NCI-H748 treated with DMSO at 0.1 percent for 48 hours (cell line): ENCODE results near the gene RAP2C.
"Not testable (repeated sequence)": the region's sequence is repeated elsewhere in the genome, so short reads cannot be mapped to it uniquely, and the experiment has no call there.

ENCODE experiments used
- DNase-seq: peaks from one replicate; lab custom pipeline; 2025; lab: John Stamatoyannopoulos, UW

RAP2C gene

DNA sequence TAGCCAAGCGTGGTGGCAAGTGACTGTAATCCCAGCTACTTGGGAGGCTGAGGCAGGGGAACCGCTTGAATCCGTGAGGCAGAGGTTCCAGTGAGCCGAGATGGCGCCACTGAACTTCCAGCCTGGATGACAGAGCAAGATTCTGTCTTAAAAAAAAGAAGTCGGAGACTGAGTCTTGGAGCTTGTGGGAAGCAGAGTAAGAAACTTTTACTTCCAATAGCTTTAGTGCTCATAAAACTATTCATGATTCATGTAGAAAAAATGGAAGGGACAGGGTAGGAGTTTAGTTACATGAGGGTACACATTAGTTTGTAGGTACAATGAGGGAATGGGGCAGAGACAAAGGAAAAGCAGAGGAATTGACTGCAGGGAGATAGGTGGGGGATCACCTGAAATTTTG, 19.3 kb downstream of the RAP2C start:
- DNase-seq = no peak

DNA sequence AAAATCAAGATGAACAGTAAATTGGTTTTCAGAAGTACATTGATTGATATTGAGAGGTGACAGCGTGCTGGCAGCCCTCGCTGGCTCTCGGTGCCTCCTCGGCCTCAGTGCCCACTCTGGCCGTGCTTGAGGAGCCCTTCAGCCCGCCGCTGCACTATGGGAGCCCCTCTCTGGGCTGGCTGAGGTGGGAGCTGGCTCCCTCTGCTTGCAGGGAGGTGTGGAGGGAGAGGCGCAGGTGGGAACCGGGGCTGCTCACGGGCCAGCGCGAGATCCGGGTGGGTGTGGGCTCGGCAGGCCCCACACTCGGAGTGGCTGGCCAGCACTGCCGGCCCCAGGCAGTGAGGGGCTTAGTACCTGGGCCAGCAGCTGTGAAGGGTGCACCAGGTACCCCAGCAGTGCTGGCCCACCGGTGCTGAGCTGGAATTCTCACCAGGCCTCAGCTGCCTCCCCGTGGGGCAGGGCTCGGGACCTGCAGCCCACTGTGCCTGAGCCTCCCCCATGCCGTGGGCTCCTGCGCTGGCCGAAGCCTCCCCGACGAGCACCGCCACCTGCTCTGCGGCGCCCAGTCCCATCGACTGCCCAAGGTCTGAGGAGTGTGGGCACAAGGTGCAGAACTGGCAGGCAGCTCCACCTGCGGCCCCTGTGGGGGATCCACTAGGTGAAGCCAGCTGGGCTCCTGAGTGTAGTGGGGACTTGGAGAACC, 25.2 kb downstream of the RAP2C start:
- DNase-seq = no peak

DNA sequence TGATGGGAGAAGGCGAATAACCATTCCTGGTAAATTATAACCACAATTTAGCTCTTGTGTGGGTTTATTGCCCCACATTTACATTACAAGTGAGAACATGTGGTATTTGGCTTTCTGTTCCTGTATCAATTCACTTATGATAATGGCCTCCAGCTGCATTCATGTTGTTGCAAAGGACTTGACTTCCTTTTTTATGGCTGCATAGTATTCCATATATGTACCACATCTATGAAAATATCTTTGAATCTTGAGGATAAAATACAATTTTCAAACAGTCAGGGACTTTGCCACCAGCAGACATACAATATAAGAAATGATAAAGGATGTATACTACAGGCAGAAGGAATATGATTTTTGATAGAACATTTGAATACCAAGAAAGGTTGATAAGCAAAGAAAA, 27.3 kb downstream of the RAP2C start:
- no peak for DNase-seq

DNA sequence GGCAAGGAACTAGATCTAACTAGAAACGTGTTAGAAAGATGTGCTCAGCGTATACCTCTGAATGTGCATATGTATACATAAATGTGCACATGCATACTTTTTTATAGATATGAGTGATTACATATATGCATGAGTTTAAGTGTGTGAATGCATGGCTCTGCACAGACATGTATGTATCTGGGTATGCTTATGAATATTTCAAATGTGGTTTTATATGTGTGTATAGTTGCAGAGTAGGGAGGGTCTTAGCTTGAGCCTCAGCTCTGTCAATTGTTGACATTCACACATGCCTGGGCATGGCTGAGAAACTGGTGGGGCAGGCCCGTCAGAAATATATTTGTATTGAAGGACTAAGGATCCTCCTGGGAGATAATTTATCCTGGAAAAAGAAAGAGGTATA, 31.1 kb downstream of the RAP2C start:
- no peak for DNase-seq

DNA sequence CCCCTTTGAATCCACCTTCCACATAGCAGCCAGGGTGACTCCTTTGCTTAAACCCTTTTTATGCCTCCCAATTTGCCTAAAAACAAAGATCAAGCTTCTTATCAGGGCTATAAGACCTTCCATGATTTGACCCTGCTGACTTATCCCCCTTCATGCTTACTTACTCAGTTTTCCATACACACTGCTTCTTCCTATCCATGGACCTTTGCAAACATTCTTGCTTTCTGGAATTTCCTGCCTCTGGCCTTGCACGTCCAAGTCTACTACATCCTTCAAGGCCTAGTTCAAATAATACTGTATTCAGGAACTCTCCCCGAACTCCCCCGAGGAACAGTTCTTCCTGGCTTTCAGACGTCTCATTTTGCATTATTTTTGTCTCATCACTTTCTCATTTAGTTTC, 31.8 kb downstream of the RAP2C start:
- no peak for DNase-seq

DNA sequence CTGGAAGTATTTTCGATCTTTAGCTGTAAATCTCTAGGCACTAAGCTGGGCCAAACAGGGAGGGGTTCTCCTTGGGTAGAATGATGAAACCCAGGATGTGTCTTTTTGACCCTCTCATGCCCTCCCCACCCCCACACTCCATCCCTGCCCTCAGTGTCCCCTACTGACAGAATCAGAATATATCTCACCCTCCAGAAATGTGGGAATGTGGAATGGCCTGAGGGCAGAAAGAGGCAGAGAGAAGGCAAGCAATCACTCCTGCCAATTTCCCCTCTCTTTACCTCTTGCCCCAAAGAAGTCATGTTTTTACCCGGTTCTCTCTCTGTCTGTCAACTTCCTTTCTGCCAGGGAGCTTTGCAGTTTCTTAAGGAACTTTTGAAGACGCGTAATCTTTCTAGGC, 34.4 kb downstream of the RAP2C start:
- no peak for DNase-seq

DNA sequence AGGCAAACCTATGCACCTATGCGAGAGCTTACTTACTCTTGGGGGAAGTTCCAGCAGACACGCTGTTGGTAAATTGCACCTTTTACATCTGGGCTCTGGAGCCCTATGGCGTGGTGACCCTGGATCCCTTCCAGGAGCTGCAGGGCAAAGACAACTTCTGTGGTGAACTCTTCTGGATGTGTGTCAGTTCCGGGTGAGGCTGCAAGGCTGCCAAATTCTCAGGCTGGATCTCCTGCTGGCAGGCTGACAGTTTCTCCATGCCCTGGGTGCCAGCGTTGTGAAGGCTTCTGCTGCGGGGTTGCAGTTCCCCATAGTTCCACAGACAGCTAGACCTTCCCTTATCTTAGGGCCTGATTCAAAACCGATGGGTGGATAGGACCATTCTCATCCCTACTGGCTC, 37.9 kb downstream of the RAP2C start:
- DNase-seq = no peak

DNA sequence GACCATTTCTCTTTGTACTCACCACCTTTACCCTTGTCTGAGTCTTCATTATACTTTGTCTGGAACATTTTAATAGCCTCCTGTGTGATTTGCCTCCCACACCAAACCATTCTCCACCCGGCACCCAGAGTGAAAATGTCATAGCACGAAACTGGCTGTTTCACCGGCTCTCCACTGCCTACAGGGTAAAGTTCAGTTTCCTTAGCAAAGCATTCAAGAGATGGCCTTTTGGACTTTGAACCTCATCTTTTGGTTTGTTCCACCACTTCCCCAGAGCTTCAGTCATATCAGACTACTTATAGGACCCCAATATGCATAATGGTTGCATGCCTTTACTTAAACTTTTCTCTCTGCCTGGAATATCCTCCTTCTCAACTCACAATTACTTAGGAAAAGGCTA, 38.3 kb downstream of the RAP2C start:
- no peak for DNase-seq

DNA sequence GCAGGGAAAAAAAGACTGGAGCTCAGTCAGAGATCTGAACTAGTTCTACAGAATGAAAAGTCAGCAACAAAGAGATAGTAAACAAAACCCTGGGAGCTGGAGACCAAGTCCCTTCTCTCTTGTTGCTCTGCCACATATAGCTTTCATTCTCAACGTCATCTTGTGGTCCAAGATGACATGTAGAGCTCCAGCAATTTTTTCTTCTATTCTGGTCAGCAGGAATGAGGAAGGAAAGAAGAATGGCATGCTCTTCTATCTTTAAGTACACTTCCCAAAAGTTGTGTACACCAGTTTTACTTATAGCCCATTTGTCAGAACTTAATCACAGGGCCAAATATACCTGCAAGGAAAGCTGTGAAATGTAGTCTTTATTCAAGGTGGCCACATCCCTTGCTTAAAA, 45.6 kb downstream of the RAP2C start:
- no peak for DNase-seq

DNA sequence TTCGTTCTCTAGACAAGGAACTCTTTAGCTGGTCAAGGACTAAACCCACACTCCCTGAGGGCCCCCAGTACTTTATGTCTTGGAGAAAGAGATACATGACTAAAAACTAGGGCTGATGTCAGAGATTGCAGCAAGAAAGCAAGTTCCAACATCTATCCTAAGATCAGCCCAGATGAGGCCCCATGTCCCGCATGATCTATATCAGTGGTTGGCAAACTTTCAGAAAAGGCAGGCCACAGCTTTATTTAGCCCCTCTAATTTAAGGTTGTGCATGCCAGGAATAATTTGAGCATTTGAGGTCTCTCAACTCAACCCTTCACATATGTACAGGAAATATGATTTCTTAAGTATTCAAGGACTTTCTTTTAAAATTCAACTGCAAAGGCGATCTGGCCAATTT, 47.4 kb downstream of the RAP2C start:
- no peak for DNase-seq

DNA sequence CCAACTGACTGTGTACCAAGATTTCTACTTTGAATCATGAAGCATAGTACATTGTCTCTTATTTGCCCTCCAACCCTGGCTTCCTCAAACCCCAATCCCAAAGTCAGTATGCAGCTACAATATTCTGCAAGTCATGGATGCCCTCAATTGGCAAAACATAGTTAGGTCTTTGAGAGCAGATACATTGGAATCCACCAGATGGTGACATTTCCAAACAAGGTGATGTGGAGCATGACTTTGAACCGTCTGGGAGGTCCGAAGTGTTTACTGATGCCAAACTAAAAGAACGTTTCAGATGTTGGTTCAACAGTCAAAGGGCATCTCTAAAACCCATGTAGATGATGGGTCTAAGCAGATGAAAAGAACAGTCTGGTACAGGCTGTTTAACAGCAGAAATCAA, 47.8 kb downstream of the RAP2C start:
- no peak for DNase-seq

DNA sequence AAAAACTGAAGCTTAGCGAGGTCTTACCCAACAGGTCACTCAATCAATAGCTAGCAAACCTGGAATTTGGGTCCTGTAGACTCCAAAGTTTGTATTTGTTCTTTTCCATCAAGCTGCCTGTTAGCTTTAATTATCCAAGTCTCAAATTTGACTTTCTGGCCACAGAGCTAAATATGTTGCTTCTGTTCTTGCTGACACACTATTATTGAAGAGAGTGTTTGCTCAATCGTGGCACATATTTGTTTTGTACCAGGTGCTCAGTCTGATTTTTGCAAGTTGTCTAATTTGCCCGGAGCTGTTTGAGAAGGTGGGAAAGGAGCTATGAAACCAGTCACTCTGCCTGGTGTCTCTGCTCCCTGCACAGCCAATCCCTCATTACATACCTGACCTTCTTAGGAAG, 49.7 kb downstream of the RAP2C start:
- DNase-seq = peak; percentile 68

DNA sequence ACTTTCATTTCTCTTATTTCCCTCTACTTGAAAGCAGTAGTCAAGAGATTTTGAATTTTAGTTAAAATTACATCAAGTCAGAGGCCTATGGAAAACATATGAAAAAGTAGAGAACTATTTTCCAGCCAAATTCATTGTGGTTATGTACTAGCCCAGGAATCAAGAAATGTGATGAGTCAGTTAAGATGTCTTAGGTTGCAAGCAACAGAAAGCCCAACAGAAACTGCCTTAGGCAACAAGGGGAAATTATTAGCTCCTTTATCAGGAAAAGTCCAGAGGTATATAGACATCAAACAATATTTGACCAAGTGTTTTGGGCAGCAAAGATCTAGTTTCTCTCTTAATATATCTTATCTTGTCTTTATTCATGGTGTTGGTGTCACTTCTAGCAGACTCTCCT, 53.6 kb downstream of the RAP2C start:
- no peak for DNase-seq

DNA sequence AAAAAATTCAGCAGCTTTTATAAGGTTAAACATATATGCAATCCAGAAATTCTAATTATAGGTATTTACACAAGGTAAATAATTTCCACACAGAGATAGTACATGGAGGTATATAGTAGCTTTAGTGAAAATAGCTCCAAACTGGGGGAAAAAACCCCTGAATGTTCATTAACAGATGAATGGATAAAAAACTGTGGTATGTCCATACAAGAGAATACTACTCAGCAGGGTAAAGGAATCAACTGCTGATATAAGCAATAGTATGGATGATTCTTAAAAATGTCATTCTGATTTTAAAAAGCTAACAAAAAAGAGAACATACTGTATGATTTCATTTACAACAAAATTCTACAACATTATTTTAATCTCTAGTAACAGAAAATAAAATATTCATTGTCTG, 54.2 kb downstream of the RAP2C start:
- no peak for DNase-seq

DNA sequence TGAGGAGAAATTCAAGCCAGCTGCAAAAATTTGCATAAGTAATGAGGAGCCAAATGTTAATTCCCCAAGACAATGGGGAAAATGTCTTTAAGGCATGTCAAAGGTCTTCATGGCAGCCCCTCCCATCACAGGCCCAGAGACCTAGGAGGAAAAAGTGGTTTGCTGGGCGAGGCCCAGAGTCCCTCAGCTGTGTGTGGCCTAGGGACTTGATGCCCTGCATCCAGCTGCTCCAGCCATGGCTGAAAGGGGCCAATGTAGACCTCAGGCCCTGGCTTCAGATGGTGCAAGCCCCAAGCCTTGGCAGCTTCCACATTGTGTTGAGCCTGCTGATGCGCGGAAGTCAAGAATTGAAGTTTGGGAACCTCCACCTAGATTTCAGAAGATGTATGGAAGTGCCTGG, 56.2 kb downstream of the RAP2C start:
- DNase-seq = not testable (repeated sequence)

DNA sequence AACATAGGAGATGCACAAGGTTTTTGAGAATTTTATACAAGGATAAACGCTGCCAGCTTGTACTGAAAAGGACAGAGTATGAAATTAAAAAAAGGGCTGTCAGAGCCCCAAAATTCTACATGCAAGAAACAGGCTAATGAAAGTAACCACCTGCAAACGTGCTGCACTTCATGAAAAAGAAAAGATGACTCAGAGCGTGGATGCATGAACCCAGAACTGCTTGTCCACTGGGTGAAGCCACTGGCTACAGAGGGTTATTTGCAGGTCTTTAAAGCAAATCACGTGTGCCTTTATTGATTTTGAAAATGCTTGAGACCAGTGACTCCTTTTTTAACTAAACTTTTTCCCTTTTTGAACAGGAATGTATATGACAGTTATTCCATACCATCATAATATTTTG, 66.1 kb downstream of the RAP2C start:
- DNase-seq = no peak
